ENCODE results near the gene FUCA1. TPM values are rescaled to one million over a fixed set of nuclear protein-coding genes. Genes with fewer than 3 reads are reported as not detected.
"Not testable (repeated sequence)": the region's sequence is repeated elsewhere in the genome, so short reads cannot be mapped to it uniquely, and the experiment has no call there.

Gene FUCA1
- total RNA-seq, 1 experiment from 2014 or later, result 20.7 TPM

DNA sequence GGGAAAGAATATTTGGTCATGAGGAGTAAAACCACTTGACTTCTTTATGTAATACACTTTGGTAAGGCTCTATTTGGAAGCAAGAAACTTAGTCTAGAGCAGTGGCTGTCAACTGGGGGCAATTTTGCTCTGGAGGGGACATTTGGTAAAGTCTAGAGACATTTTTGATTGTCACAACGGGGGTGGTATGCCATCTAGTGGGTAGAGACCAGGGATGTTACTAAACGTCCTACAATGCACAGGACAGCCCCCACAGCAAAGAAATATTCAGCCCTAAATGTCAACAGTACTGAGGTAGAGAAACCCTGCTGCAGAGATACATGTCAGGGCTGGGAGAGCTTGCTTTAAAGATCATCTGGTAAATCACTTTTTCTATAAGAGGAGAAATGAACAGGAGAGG, 13.5 kb downstream of the FUCA1 start:
- ATAC-seq (peak; percentile 82), DNase-seq (ENCODE audit: low read depth, low spot score) (no peak)
- Histone ChIP-seq H3K9me2 (ENCODE audit: insufficient read depth) (no peaks in the 10 kb centered on the region), H3K9me3 (ENCODE audit: control insufficient read depth in 1 of 2, insufficient read depth in 1 of 2, low read depth in 1 of 2, low read length in 2 of 2) (no peaks in the 10 kb centered on the region), H3K79me2 (ENCODE audit: insufficient read depth, low read length) (no peaks in the 10 kb centered on the region), H3K4me2 (ENCODE audit: low read length) (no peak overlapping the region), H3K4me3 (replicated peaks in 1 of 2; ENCODE audit: low read depth in 1 of 2, low read length in 2 of 2) (no peak overlapping the region), H3K27ac (ENCODE audit: low read depth, low read length) (no peak overlapping the region), H3K36me3 (ENCODE audit: control insufficient read depth in 1 of 2, insufficient read depth in 2 of 2, low read length in 2 of 2) (peaks cover under 1 to 4% of the 10 kb centered on the region in 2 experiments; a peak in 1 of 4 replicates), H3K27me3 (ENCODE audit: insufficient read depth, low read length) (no peaks in the 10 kb centered on the region), H3K9ac (ENCODE audit: low read length) (no peak overlapping the region), H3K4me1 (ENCODE audit: control insufficient read depth in 1 of 2, insufficient read depth in 2 of 2, low read length in 2 of 2) (no peaks in the 10 kb centered on the region), H2AFZ (ENCODE audit: low read depth, low read length, poor library complexity, severe bottlenecking) (no peak overlapping the region), H4K20me1 (ENCODE audit: insufficient read depth) (no peaks in the 10 kb centered on the region)
- TF ChIP-seq, protein P1, sequence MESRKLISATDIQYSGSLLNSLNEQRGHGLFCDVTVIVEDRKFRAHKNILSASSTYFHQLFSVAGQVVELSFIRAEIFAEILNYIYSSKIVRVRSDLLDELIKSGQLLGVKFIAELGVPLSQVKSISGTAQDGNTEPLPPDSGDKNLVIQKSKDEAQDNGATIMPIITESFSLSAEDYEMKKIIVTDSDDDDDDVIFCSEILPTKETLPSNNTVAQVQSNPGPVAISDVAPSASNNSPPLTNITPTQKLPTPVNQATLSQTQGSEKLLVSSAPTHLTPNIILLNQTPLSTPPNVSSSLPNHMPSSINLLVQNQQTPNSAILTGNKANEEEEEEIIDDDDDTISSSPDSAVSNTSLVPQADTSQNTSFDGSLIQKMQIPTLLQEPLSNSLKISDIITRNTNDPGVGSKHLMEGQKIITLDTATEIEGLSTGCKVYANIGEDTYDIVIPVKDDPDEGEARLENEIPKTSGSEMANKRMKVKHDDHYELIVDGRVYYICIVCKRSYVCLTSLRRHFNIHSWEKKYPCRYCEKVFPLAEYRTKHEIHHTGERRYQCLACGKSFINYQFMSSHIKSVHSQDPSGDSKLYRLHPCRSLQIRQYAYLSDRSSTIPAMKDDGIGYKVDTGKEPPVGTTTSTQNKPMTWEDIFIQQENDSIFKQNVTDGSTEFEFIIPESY (IDR thresholded peaks at IDR 0.05; ENCODE audit: extremely low read depth, insufficient replicate concordance, low read length), result no peak
- TF ChIP-seq EZH2 (IDR thresholded peaks at IDR 0.05), result no peak
- no peak for TF ChIP-seq CBX3 (IDR thresholded peaks at IDR 0.05; ENCODE audit: low read depth)
- TF ChIP-seq, protein P2, sequence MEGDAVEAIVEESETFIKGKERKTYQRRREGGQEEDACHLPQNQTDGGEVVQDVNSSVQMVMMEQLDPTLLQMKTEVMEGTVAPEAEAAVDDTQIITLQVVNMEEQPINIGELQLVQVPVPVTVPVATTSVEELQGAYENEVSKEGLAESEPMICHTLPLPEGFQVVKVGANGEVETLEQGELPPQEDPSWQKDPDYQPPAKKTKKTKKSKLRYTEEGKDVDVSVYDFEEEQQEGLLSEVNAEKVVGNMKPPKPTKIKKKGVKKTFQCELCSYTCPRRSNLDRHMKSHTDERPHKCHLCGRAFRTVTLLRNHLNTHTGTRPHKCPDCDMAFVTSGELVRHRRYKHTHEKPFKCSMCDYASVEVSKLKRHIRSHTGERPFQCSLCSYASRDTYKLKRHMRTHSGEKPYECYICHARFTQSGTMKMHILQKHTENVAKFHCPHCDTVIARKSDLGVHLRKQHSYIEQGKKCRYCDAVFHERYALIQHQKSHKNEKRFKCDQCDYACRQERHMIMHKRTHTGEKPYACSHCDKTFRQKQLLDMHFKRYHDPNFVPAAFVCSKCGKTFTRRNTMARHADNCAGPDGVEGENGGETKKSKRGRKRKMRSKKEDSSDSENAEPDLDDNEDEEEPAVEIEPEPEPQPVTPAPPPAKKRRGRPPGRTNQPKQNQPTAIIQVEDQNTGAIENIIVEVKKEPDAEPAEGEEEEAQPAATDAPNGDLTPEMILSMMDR (IDR thresholded peaks at IDR 0.05 in 2 of 3, conservative IDR thresholded peaks at IDR 0.05 in 1 of 3; ENCODE audit: borderline replicate concordance in 1 of 3, insufficient read depth in 1 of 3, low read depth in 2 of 3, low read length in 2 of 3), result peak in 2 of 3 experiments; percentile 25 to 41; a peak in 3 of 6 replicates
- peak; percentile 55 for TF ChIP-seq RAD21 (IDR thresholded peaks at IDR 0.05; ENCODE audit: low read depth)
- no peak for TF ChIP-seq YY1 (IDR thresholded peaks at IDR 0.05; ENCODE audit: extremely low read depth, insufficient replicate concordance, low read depth, low read length)
- ChIA-PET POLR2A (no interaction called here), CTCF (interaction anchor here (0.8 kb wide), 1 partner anchor 83 kb away, joined by 6 read pairs; no protein-coding TSS in a partner anchor), RAD21 (ENCODE audit: low non-redundant PET in 1 of 2, low total read pairs in 2 of 2, uncharacterized antibody in 2 of 2, unreplicated experiment in 2 of 2) (no interaction called here)
- intact Hi-C loops (cut with micrococcal nuclease), result loop anchor here (1.0 kb wide), 1 partner anchor 82 kb away; no protein-coding TSS in a partner anchor
- no TSS peak for BruUV-seq (replicated peaks)

DNA sequence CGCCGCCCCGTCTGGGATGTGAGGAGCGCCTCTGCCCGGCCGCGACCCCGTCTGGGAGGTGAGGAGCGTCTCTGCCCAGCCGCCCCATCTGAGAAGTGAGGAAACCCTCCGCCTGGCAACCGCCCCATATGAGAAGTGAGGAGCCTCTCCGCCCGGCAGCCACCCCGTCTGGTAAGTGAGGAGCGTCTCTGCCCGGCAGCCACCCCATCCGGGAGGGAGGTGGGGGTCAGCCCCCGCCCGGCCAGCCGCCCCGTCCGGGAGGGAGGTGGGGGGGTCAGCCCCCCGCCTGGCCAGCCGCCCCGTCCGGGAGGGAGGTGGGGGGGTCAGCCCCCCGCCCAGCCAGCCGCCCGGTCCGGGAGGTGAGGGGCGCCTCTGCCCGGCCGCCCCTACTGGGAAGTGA, 15.0 kb downstream of the FUCA1 start:
- H3K36me3 ChIP-seq (ENCODE audit: control insufficient read depth in 1 of 2, insufficient read depth in 2 of 2, low read length in 2 of 2); ATAC-seq; H3K4me2 ChIP-seq (ENCODE audit: low read length); H3K9me3 ChIP-seq (ENCODE audit: control insufficient read depth in 1 of 2, insufficient read depth in 1 of 2, low read depth in 1 of 2, low read length in 2 of 2); CTCF ChIA-PET; POLR2A ChIA-PET; H3K27me3 ChIP-seq (ENCODE audit: insufficient read depth, low read length); H3K4me1 ChIP-seq (ENCODE audit: control insufficient read depth in 1 of 2, insufficient read depth in 2 of 2, low read length in 2 of 2); H4K20me1 ChIP-seq (ENCODE audit: insufficient read depth); H3K4me3 ChIP-seq (replicated peaks in 1 of 2; ENCODE audit: low read depth in 1 of 2, low read length in 2 of 2); H3K9ac ChIP-seq (ENCODE audit: low read length); H3K79me2 ChIP-seq (ENCODE audit: insufficient read depth, low read length); BruUV-seq (replicated peaks); H2AFZ ChIP-seq (ENCODE audit: low read depth, low read length, poor library complexity, severe bottlenecking); intact Hi-C loops (cut with micrococcal nuclease); H3K9me2 ChIP-seq (ENCODE audit: insufficient read depth); H3K27ac ChIP-seq (ENCODE audit: low read depth, low read length); RAD21 ChIA-PET (ENCODE audit: low non-redundant PET in 1 of 2, low total read pairs in 2 of 2, uncharacterized antibody in 2 of 2, unreplicated experiment in 2 of 2); DNase-seq (ENCODE audit: low read depth, low spot score): not testable (repeated sequence)

DNA sequence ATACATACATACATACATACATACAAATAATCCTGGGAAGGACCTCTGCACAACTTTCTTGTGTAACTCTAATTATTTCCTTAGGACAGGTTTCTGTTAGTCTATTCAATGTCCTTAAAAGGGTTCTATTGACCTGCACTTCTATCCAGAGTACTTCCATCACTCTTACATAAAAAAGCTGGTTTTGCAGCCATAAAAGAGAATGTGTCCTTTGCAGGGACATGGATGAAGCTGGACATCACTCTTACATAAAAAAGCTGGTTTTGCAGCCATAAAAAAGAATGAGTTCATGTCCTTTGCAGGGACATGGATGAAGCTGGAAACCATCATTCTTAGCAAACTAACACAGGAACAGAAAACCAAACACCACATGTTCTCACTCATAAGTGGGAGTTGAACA, 16.7 kb downstream of the FUCA1 start:
- ATAC-seq; H3K27ac ChIP-seq (ENCODE audit: low read depth, low read length); H3K79me2 ChIP-seq (ENCODE audit: insufficient read depth, low read length); H3K9ac ChIP-seq (ENCODE audit: low read length); POLR2A ChIA-PET; BruUV-seq (replicated peaks); H3K4me2 ChIP-seq (ENCODE audit: low read length); H3K27me3 ChIP-seq (ENCODE audit: insufficient read depth, low read length); H3K9me2 ChIP-seq (ENCODE audit: insufficient read depth); RAD21 ChIA-PET (ENCODE audit: low non-redundant PET in 1 of 2, low total read pairs in 2 of 2, uncharacterized antibody in 2 of 2, unreplicated experiment in 2 of 2); H3K9me3 ChIP-seq (ENCODE audit: control insufficient read depth in 1 of 2, insufficient read depth in 1 of 2, low read depth in 1 of 2, low read length in 2 of 2); H2AFZ ChIP-seq (ENCODE audit: low read depth, low read length, poor library complexity, severe bottlenecking); H4K20me1 ChIP-seq (ENCODE audit: insufficient read depth); CTCF ChIA-PET; DNase-seq (ENCODE audit: low read depth, low spot score); intact Hi-C loops (cut with micrococcal nuclease); H3K4me1 ChIP-seq (ENCODE audit: control insufficient read depth in 1 of 2, insufficient read depth in 2 of 2, low read length in 2 of 2); H3K4me3 ChIP-seq (replicated peaks in 1 of 2; ENCODE audit: low read depth in 1 of 2, low read length in 2 of 2): not testable (repeated sequence)
- peaks cover 3 to 18% of the 10 kb centered on the region in 2 experiments; a peak in 3 of 4 replicates for H3K36me3 ChIP-seq (ENCODE audit: control insufficient read depth in 1 of 2, insufficient read depth in 2 of 2, low read length in 2 of 2)

Data from HCT116 (cell line).